Osteoblast (primary cell): ENCODE data around the gene MGAT5. TPM values are rescaled to one million over a fixed set of nuclear protein-coding genes. Genes with fewer than 3 reads are reported as not detected.

Experiments used
- DNase-seq: peaks from one replicate; pipeline ENCODE4 v3.0.0; 2011; ENCODE audit warnings: low spot score, mixed read lengths; ENCODE audit not compliant: insufficient read length; ENCODE audit errors: missing footprints
- H2AFZ ChIP-seq: 2 replicates; pipeline ENCODE4 v1.6.0; 2011; ENCODE audit warnings: mild to moderate bottlenecking, low read length
- H3K27ac ChIP-seq: 2 replicates; pipeline ENCODE4 v1.5.1; 2011; ENCODE audit warnings: mild to moderate bottlenecking, low read depth, low read length, moderate library complexity
- H3K27me3 ChIP-seq: 2 replicates; pipeline ENCODE4 v1.6.0; 2012; ENCODE audit warnings: mild to moderate bottlenecking, control low read depth, inconsistent platforms, low read length, moderate library complexity; ENCODE audit not compliant: insufficient read depth
- H3K36me3 ChIP-seq: 2 replicates; pipeline ENCODE4 v1.5.1; 2011; ENCODE audit warnings: mild to moderate bottlenecking, low read length, control low read depth, moderate library complexity; ENCODE audit not compliant: insufficient read depth
- H3K4me1 ChIP-seq: 2 replicates; pipeline ENCODE4 v1.5.1; 2011; ENCODE audit warnings: mild to moderate bottlenecking, low read length, control low read depth, moderate library complexity; ENCODE audit not compliant: insufficient read depth
- H3K4me2 ChIP-seq: 2 replicates; pipeline ENCODE4 v1.6.0; 2011; ENCODE audit warnings: mild to moderate bottlenecking, low read length; ENCODE audit not compliant: insufficient read depth
- H3K4me3 ChIP-seq: fragments of 200-600 bp; sonication (generic); 3 replicates; pipeline ENCODE4 v1.5.1; 2012; ENCODE audit warnings: mild to moderate bottlenecking, low read length, inconsistent platforms; ENCODE audit not compliant: insufficient read depth
- H3K79me2 ChIP-seq: 2 replicates; pipeline ENCODE4 v1.6.0; 2012; ENCODE audit warnings: mild to moderate bottlenecking, low read length, control low read depth, inconsistent platforms; ENCODE audit not compliant: insufficient read depth
- H3K9me3 ChIP-seq: 2 replicates; pipeline ENCODE4 v1.5.1; 2011; ENCODE audit warnings: low read depth, low read length, control low read depth
- H4K20me1 ChIP-seq: 2 replicates; pipeline ENCODE4 v1.6.0; 2012; ENCODE audit warnings: mild to moderate bottlenecking, low read length, control low read depth; ENCODE audit not compliant: insufficient read depth
- total RNA-seq: library from RNA; depleted of rRNA; stranded (reverse); fragments of >200 nt; gene quantifications from 2 replicates; pipeline ENCODE4 v1.2.3, GENCODE V29; 2012
- TF ChIP-seq, protein P1 (sequence below): IDR thresholded peaks from 2 replicates; pipeline ENCODE4 v1.5.1; 2011; ENCODE audit warnings: mild to moderate bottlenecking, low read depth, low read length, moderate library complexity; ENCODE audit errors: extremely low read depth

MGAT5 gene
- total RNA-seq, 1 donor, result 29.7 TPM

DNA sequence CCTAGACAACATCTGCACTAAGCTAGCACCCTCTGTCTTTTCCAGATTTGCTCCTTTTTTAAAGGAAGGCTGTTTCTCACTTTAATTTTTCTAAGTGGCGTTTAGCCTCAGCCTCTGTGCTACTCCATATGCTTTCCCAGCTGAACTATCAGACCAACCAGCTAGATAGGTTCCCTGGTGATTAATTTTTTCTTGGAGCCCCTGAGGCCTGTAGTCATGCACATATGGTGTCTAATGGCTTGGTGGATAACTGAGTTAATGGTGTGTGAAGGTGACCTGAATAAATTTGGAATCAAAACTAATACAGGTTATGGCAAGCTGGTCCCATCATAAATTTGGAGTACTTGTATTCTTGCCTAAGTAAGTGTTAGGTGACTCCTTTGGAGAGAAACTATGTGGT, 135.5 kb downstream of the MGAT5 start:
- Histone ChIP-seq H3K4me1 (peaks cover 18% of the 10 kb centered on the region), H3K79me2 (no peaks in the 10 kb centered on the region), H3K4me2 (no peak overlapping the region), H3K36me3 (no peaks in the 10 kb centered on the region), H3K9me3 (no peaks in the 10 kb centered on the region), H4K20me1 (no peaks in the 10 kb centered on the region), H3K4me3 (no peak overlapping the region), H3K27me3 (no peaks in the 10 kb centered on the region), H2AFZ (no peak overlapping the region), H3K27ac (no peak overlapping the region)
- no peak for DNase-seq
- TF ChIP-seq, protein P1, sequence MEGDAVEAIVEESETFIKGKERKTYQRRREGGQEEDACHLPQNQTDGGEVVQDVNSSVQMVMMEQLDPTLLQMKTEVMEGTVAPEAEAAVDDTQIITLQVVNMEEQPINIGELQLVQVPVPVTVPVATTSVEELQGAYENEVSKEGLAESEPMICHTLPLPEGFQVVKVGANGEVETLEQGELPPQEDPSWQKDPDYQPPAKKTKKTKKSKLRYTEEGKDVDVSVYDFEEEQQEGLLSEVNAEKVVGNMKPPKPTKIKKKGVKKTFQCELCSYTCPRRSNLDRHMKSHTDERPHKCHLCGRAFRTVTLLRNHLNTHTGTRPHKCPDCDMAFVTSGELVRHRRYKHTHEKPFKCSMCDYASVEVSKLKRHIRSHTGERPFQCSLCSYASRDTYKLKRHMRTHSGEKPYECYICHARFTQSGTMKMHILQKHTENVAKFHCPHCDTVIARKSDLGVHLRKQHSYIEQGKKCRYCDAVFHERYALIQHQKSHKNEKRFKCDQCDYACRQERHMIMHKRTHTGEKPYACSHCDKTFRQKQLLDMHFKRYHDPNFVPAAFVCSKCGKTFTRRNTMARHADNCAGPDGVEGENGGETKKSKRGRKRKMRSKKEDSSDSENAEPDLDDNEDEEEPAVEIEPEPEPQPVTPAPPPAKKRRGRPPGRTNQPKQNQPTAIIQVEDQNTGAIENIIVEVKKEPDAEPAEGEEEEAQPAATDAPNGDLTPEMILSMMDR, result no peak

DNA sequence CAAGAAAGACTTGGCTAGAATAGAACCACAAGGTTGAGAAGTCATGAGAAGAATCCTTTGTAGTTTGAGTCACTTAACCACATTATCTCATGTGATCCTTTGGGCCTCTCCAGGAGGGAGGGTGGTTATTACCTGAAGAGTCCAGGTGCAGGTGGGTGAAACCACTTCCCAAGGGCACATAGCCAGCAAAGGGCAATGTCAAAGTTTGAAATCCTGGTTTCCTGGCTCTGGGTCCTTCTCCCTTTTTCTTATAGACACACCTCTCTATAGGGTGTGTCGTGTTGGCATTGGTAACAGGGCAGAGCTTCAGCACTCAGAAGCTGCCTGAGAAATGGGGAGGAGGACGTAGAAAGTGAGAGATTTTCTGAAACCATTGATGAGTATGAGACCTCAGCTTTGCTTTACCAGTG, 137.9 kb downstream of the MGAT5 start:
- TF ChIP-seq, protein P1, result no peak
- H2AFZ ChIP-seq, result no peak overlapping the region
- no peaks in the 10 kb centered on the region for H4K20me1 ChIP-seq
- no peaks in the 10 kb centered on the region for H3K27me3 ChIP-seq
- H3K27ac ChIP-seq, result no peak overlapping the region
- no peaks in the 10 kb centered on the region for H3K79me2 ChIP-seq
- no peak for DNase-seq
- H3K9me3 ChIP-seq, result no peaks in the 10 kb centered on the region
- no peak overlapping the region for H3K4me2 ChIP-seq
- H3K4me3 ChIP-seq, result no peak overlapping the region
- no peaks in the 10 kb centered on the region for H3K36me3 ChIP-seq
- H3K4me1 ChIP-seq, result peaks cover 18% of the 10 kb centered on the region

DNA sequence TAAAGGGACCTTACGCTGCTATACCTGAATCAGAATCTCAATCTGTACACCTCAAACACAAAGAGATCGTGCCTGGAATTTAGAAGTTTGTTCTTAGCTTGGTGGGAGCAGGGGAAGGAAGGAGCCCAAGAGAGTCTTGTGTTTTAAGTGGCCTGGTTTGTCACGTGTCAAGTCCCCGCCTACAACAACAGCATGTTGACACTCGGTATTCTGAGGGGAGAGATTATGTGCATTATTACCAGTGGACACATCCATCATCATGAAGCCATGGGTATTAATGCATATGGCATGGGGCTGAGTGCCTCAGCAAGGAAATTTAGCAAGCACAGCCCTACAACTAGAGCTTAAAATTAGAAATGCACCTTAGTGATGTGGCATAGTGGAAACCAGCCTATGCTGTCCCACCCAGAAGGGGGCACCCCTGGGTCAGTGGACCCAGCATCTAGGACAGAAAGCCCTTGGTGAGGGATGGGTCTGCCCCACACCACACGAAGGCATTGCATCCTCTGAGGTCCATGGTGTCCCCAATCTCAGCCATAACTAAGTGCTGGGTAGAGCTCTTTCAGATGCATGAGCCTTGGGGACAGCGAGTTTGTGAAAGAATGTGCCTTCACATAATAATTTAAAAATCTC, 138.7 kb downstream of the MGAT5 start:
- H3K27me3 ChIP-seq, result no peaks in the 10 kb centered on the region

DNA sequence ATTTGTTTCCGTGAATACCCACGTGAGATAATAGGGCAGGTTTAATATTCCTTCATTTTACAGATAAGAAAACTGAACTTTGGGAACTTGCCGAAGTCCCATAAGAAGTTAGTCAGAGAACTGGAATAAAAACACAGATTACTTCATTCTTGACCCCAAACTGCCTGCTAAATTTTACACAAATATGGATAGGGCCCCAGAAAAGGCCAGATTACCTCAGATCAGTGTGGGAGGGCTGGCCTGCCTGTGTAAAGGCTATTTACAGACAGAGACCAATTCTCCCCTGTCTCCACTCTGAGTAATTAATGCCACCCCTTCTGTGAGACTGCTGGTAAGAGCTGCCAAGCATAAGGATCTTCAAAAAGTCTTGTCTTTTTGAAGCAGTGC, 139.2 kb downstream of the MGAT5 start:
- TF ChIP-seq, protein P1, result no peak
- no peak overlapping the region for H3K27ac ChIP-seq
- no peak overlapping the region for H3K4me3 ChIP-seq
- no peaks in the 10 kb centered on the region for H3K36me3 ChIP-seq
- DNase-seq, result no peak
- no peaks in the 10 kb centered on the region for H3K79me2 ChIP-seq
- H3K27me3 ChIP-seq, result no peaks in the 10 kb centered on the region
- H3K4me2 ChIP-seq, result no peak overlapping the region
- no peak overlapping the region for H2AFZ ChIP-seq
- peaks cover 21% of the 10 kb centered on the region for H3K4me1 ChIP-seq
- no peaks in the 10 kb centered on the region for H3K9me3 ChIP-seq
- no peaks in the 10 kb centered on the region for H4K20me1 ChIP-seq

More for the DNA sequence above, 138.7 kb downstream of the MGAT5 start:
- H4K20me1 ChIP-seq, result no peaks in the 10 kb centered on the region
- TF ChIP-seq, protein P1, result no peak
- H3K4me3 ChIP-seq, result no peak overlapping the region
- H3K27ac ChIP-seq, result no peak overlapping the region
- H3K79me2 ChIP-seq, result no peaks in the 10 kb centered on the region
- no peak overlapping the region for H3K4me2 ChIP-seq
- H3K9me3 ChIP-seq, result no peaks in the 10 kb centered on the region
- H3K36me3 ChIP-seq, result no peaks in the 10 kb centered on the region
- H2AFZ ChIP-seq, result no peak overlapping the region
- no peak for DNase-seq
- peaks cover 18% of the 10 kb centered on the region for H3K4me1 ChIP-seq
